NCI-H82 (cell line): Measurements from ENCODE around the gene BOLA2B.
"Not testable (repeated sequence)": the region's sequence is repeated elsewhere in the genome, so short reads cannot be mapped to it uniquely, and the experiment has no call there.

Source experiments
- DNase-seq: peaks from one replicate; lab custom pipeline; 2025; lab: John Stamatoyannopoulos, UW

The BOLA2B gene

GRCh38 chr16:30193615-30194014 is at the start of gene BOLA2B, which contains the start of gene SLX1A:
BOLA2B (minus strand) TSS chr16:30193666; CDS start chr16:30193595, 71 bp downstream.
SLX1A (plus strand) TSS chr16:30193875; CDS start chr16:30194085, 210 bp downstream.
- DNase-seq = not testable (repeated sequence)

GRCh38 chr16:30217082-30217481 is 23.6 kb upstream of the BOLA2B start:
- DNase-seq = not testable (repeated sequence)

- not testable (repeated sequence) for DNase-seq
Measured at GRCh38 chr16:30211414-30211813, 17.9 kb upstream of the BOLA2B start.

- not testable (repeated sequence) for DNase-seq
Measured at GRCh38 chr16:30209032-30209431, 15.6 kb upstream of the BOLA2B start.

DNA sequence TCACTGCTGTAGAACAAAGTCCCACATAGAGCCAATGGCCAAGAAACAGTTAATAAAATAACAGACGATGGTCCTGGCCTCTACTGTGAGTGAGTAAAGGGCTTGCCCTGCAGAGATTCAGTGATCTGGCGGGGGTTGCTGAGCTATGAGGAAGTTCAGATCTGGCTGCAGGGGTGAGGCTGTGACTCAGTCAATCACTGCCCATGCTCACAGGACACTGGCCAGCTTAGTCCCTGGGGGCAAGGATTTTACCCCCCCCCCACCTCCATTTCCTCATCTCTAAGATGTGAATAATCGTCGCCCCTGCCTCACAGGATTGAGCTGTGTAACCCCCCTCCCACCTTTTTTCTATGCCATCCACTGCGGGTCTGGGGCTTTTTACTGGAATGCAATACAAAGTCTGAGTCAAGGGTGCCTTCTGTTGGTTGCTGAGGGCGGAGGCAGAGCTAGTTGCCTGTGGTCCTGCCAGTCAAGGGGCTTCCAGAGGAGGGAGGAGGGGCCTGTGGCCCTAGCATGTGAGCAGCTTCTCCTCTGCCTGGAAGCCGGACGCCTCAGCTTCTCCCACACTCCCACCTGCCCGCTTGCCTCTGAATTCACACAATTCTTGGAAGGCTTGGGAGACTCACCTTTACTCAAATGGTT is 13.7 kb upstream of the BOLA2B start:
- not testable (repeated sequence) for DNase-seq

DNA sequence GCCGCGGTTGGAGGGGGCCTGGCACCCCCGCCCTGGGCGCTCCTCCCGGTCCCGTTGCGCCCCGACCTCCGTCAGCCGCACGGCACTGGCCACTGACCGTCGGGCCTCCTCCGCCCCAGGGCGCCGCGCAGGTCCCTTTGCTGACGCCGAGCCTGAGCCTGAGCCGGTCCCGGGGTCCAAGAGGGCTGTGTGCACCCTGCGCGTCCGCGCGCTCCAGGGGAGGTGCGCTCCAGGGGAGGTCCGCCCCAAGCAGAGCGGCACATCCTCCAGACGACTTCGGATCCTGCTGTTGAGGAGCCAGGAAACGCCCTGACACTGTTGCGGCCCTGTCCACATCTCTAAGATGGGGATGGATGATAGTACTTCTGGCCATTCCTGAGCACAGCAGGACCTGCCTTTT is 12.8 kb upstream of the BOLA2B start:
- DNase-seq = not testable (repeated sequence)

- not testable (repeated sequence) for DNase-seq
Measured at GRCh38 chr16:30205541-30206236, 12.2 kb upstream of the BOLA2B start.

DNA sequence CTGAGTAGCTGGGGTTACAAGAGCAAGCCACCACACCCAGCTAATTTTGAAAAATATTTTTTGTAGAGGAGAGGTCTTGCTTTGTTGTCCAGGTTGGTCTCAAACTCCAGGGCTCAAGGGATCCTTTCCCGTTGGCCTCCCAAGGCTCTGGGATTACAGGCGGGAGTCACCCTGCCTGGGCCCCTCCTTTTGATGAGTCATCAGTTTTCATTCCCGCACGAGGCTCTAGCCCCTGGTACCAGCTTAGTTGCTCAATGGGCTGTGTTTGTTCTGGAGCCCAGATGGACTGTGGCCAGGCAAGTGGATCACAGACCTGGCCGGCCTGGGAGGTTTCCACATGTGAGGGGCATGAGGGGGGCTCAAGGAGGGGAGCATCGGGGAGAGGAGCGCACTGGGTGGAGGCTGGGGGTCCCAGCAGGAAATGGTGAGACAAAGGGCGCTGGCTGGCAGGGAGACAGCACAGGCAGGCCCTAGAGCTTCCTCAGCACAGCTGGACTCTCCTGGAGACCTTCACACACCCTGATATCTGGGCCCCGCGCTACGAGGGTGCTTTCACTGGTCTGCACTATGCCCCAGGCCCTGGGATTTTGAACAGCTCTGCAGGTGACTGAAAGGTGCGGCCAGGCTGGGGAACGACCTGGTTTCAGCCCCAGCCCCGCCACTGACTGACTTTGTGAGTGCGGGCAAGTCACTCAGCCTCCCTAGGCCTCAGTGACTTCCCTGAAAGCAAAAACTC is 6.3 kb upstream of the BOLA2B start:
- not testable (repeated sequence) for DNase-seq

- not testable (repeated sequence) for DNase-seq
Measured at GRCh38 chr16:30199049-30199448, 5.6 kb upstream of the BOLA2B start, which contains the start of gene SULT1A3. SULT1A3 (plus strand) TSS chr16:30199255; CDS start chr16:30200729, 1,474 bp downstream.

- DNase-seq = not testable (repeated sequence)
Measured at GRCh38 chr16:30197001-30197400, 3.5 kb upstream of the BOLA2B start.

DNA sequence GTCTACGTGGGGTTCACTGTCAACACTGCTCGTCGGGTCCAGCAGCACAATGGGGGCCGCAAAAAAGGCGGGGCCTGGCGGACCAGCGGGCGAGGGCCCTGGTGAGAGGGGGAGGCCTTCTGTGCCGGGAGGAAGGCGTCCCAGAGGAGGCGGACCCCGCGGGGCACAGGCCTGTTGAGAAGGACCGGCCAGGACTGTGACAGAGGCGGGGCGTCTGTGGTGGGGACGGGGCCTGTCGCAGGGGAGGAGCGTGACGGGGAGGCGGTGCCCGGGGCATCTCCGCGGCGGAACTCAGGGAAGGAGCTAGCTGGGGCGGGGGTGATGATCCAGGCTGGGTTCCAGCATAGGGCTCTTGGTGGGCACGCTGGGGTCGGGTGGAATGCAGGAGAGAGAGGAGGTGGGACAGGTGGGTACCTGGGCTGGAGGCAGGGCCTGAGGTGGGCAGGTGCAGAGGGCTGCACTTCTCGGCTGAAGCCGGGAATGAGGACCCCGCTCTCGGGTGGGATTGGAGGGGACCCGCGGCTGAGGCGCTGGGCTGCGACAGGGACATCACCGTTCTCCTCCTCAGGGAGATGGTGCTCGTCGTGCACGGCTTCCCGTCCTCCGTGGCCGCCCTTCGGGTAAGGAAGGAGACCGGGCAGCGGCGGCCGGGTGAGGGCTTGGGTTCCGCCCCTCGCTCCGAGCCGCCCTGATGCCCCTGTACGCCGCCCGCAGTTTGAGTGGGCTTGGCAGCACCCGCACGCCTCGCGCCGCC is 883 bp upstream of the BOLA2B start:
- DNase-seq = not testable (repeated sequence)

- not testable (repeated sequence) for DNase-seq
Measured at GRCh38 chr16:30193098-30193497, 368 bp downstream of the BOLA2B start.

DNA sequence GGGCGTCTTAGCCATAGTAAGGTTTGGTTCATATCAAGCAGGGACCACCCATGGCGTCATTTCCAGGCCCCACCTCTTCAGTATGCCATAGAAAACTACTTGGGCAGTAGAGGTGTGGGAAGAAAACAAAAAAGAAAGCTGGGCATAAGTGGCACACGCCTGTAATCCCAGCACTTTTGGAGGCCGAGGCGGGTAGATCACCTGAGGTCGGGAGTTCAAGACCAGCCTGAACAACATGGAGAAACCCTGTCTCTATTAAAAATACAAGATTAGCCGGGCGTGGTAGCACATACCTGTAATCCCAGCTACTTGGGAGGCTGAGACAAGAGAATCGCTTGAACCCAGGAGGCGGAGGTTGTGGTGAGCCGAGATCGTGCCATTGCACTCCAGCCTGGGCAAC is 2.3 kb downstream of the BOLA2B start:
- not testable (repeated sequence) for DNase-seq

DNA sequence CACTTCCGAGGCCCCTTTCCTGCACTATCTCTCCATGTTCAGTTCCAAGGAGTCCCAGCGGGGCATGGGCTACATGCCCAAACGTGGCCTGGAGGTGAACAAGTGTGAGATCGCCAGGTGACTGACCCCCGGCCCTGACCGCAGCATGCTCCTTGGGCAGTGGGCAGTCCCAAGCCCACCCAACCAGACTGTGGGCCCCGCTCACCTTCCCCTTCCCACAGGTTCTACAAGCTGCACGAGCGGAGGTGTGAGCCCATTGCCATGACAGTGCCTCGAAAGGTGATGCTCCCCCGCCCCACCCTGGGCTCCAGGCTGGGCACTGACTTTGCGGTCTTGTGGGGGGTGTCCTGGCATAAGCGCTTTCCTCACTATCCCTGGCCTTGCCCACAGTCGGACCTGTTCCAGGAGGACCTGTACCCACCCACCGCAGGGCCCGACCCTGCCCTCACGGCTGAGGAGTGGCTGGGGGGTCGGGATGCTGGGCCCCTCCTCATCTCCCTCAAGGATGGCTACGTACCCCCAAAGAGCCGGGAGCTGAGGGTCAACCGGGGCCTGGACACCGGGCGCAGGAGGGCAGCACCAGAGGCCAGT is 5.4 kb downstream of the BOLA2B start:
- no peak for DNase-seq

DNA sequence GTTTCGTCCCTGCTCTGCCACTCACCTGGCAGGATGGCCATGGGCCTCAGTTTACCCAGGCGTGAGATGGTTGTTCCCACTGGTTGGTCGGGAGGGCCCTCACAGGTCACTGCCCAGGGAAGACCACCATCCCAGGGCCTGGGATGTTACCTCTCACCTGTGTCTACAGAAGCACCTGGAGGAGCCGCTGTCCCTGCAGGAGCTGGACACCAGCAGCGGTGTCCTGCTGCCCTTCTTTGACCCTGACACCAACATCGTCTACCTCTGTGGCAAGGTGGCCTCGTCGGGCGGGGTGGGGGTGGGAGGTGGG is 6.0 kb downstream of the BOLA2B start:
- DNase-seq = no peak

GRCh38 chr16:30186782-30187555 is 6.5 kb downstream of the BOLA2B start:
- DNase-seq = peak; percentile 72

DNA sequence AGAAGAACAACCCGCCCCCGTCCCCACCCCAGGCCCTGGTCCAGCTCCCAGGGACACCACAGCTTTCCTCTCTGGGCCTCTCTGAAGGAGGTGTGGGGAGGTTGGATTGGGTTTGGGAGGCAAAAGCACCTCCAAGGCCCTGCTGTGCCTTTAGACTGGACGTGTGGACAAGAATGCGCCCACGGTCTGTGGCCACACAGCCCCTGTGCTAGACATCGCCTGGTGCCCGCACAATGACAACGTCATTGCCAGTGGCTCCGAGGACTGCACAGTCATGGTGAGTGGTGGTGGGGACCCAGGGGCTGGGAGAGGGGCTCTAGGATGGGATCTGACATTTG is 7.1 kb downstream of the BOLA2B start:
- DNase-seq = no peak

DNA sequence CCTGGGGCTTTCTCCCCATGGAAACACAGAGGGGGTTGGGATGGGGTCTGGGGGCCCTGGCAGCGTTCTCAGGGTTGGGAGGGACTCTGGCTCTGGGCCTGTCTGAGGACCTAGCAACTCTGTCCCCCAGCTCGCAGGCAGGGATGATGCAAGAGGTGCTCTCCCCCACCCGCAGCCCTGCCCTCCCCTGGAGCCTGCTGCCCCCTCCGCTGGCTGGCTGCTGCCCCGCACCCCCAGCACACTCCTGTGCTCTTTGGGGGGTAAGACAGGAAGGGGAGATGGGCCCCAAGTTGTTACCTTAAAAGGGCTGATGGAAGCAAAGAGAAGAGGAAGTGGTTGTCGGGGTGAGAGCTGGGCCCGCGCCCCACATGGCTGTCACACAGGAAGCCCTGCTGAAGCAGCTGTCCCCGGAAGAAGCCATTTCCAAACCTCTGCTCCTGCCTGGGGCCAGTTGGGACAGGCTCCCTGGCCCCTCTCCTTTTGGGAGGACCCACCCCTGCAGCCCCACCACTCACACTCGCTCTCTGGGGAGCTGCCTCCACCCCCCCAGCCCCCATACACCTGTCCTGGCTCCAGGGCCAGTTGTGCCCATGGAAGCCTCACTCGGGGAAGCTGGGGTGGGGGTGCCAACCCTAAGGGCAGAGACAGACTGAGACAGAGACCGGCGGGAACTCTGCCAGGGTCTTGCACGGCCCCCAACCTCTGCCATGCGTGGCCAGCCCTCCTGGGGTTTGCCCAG is 7.6 kb downstream of the BOLA2B start:
- no peak for DNase-seq

DNA sequence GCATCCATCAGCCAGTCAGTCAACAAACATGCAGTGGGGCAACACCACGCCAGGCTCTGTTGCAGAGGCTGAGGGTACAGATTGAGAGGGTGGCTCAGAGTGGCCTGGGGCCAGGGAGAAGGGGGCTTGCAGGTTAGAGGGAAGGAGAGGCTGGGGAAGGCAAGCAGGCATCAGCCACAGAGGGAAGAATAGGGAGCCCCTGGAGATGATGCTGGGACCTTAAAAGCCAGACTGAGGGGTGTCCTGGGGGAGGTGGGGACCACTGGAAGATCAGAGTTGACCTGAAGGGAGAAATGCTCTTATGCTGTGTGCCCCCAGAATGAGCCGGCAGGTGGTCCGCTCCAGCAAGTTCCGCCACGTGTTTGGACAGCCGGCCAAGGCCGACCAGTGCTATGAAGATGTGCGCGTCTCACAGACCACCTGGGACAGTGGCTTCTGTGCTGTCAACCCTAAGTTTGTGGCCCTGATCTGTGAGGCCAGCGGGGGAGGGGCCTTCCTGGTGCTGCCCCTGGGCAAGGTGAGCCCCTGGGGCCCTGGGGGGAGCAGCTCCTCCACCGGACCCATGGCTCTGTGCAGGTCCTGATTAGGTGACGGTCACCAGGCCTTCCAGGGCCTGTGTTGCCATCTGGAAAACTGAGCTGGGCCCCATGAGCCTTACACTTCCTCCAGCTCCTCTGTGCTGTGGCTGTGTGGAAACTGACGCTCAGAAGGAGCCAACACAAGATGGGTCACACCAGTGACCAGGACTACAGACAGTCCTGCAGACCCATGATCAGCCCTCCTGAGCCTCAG is 8.4 kb downstream of the BOLA2B start:
- DNase-seq = no peak
